ENCODE measurements around the gene ATRAID. TPM values are rescaled to one million over a fixed set of nuclear protein-coding genes. Genes with fewer than 3 reads are reported as not detected.

The ATRAID gene
- total RNA-seq, 2 donors from 2014 or later, result 101 to 140 TPM

- Histone ChIP-seq H3K9me3 (ENCODE audit: control insufficient read depth, low read length) (no peaks in the 10 kb centered on the region), H3K4me1 (ENCODE audit: control insufficient read depth, insufficient read depth, low read length) (no peaks in the 10 kb centered on the region), H3K27ac (ENCODE audit: low read depth, low read length) (no peak overlapping the region), H3K36me3 (ENCODE audit: control insufficient read depth, insufficient read depth, low read length) (peaks cover 86% of the 10 kb centered on the region), H3K27me3 (ENCODE audit: control insufficient read depth, insufficient read depth, low read length, poor library complexity, severe bottlenecking) (no peaks in the 10 kb centered on the region), H3K9ac (ENCODE audit: extremely low read depth, low read length, poor library complexity, severe bottlenecking) (no peak overlapping the region), H3K4me3 (ENCODE audit: low read length) (no peak overlapping the region)
- no peaks in the 10 kb centered on the region for H3K27me3 Mint-ChIP-seq (ENCODE audit: insufficient read depth)
- no peaks in the 10 kb centered on the region for H3K9me3 Mint-ChIP-seq
- H3K4me1 Mint-ChIP-seq, result no peaks in the 10 kb centered on the region
- H3K4me3 Mint-ChIP-seq, result no peak overlapping the region
- H3K27ac Mint-ChIP-seq, result no peak overlapping the region
- 95 to 100% methylated on average over 1 to 2 of the region's 2 CpGs for WGBS, 2 experiments (ENCODE audit: insufficient coverage in 1 of 2, insufficient read length in 1 of 2)
- TF ChIP-seq CTCF (conservative IDR thresholded peaks at IDR 0.05), result no peak
- H3K36me3 Mint-ChIP-seq (ENCODE audit: low read depth), result peaks cover 80% of the 10 kb centered on the region
- DNase-seq, result no peak
Measured at GRCh38 chr2:27227501-27227900, 15.7 kb downstream of the ATRAID start.

GRCh38 chr2:27231921-27232320 is 20.1 kb downstream of the ATRAID start:
- Histone ChIP-seq H3K27me3 (ENCODE audit: control insufficient read depth, insufficient read depth, low read length, poor library complexity, severe bottlenecking) (no peaks in the 10 kb centered on the region), H3K27ac (ENCODE audit: low read depth, low read length) (no peak overlapping the region), H3K4me3 (ENCODE audit: low read length) (no peak overlapping the region), H3K4me1 (ENCODE audit: control insufficient read depth, insufficient read depth, low read length) (no peaks in the 10 kb centered on the region), H3K36me3 (ENCODE audit: control insufficient read depth, insufficient read depth, low read length) (peaks cover 90% of the 10 kb centered on the region), H3K9ac (ENCODE audit: extremely low read depth, low read length, poor library complexity, severe bottlenecking) (no peak overlapping the region), H3K9me3 (ENCODE audit: control insufficient read depth, low read length) (no peaks in the 10 kb centered on the region)
- no peak overlapping the region for H3K4me3 Mint-ChIP-seq
- DNase-seq, result no peak
- H3K36me3 Mint-ChIP-seq (ENCODE audit: low read depth), result peaks cover 85% of the 10 kb centered on the region
- no peaks in the 10 kb centered on the region for H3K4me1 Mint-ChIP-seq
- H3K27ac Mint-ChIP-seq, result no peak overlapping the region
- no peaks in the 10 kb centered on the region for H3K27me3 Mint-ChIP-seq (ENCODE audit: insufficient read depth)
- TF ChIP-seq CTCF (conservative IDR thresholded peaks at IDR 0.05), result no peak
- no peaks in the 10 kb centered on the region for H3K9me3 Mint-ChIP-seq
- 97 to 98% methylated on average over 13 of the region's 13 CpGs for WGBS, 2 experiments (ENCODE audit: insufficient coverage in 1 of 2, insufficient read length in 1 of 2)

- Histone ChIP-seq H3K27ac (ENCODE audit: low read depth, low read length) (no peak overlapping the region), H3K27me3 (ENCODE audit: control insufficient read depth, insufficient read depth, low read length, poor library complexity, severe bottlenecking) (no peaks in the 10 kb centered on the region), H3K9me3 (ENCODE audit: control insufficient read depth, low read length) (no peaks in the 10 kb centered on the region), H3K9ac (ENCODE audit: extremely low read depth, low read length, poor library complexity, severe bottlenecking) (no peak overlapping the region), H3K4me1 (ENCODE audit: control insufficient read depth, insufficient read depth, low read length) (no peaks in the 10 kb centered on the region), H3K4me3 (ENCODE audit: low read length) (no peak overlapping the region), H3K36me3 (ENCODE audit: control insufficient read depth, insufficient read depth, low read length) (peaks cover 89% of the 10 kb centered on the region)
- H3K27me3 Mint-ChIP-seq (ENCODE audit: insufficient read depth), result no peaks in the 10 kb centered on the region
- no peak overlapping the region for H3K27ac Mint-ChIP-seq
- H3K36me3 Mint-ChIP-seq (ENCODE audit: low read depth), result peaks cover 84% of the 10 kb centered on the region
- no peaks in the 10 kb centered on the region for H3K9me3 Mint-ChIP-seq
- no peak for TF ChIP-seq CTCF (conservative IDR thresholded peaks at IDR 0.05)
- 95 to 97% methylated on average over 11 to 14 of the region's 14 CpGs for WGBS, 2 experiments (ENCODE audit: insufficient coverage in 1 of 2, insufficient read length in 1 of 2)
- H3K4me3 Mint-ChIP-seq, result no peak overlapping the region
- no peaks in the 10 kb centered on the region for H3K4me1 Mint-ChIP-seq
- no peak for DNase-seq
Measured at GRCh38 chr2:27233341-27233740, 21.5 kb downstream of the ATRAID start.

Measured in endodermal cell (in vitro differentiated cells).